ENCODE data around the gene PDZRN3.
"Not testable (repeated sequence)": the region's sequence is repeated elsewhere in the genome, so short reads cannot be mapped to it uniquely, and the experiment has no call there.

The PDZRN3 gene

GRCh38 chr3:73592154-73593144 lies 32.3 kb downstream of the PDZRN3 start:
- in situ Hi-C loops (cut with MboI; ENCODE audit: low sequenced_read_pairs): no loop called here

GRCh38 chr3:73591286-73591800 lies 33.4 kb downstream of the PDZRN3 start:
- in situ Hi-C loops (cut with MboI; ENCODE audit: low sequenced_read_pairs): no loop called here

DNA sequence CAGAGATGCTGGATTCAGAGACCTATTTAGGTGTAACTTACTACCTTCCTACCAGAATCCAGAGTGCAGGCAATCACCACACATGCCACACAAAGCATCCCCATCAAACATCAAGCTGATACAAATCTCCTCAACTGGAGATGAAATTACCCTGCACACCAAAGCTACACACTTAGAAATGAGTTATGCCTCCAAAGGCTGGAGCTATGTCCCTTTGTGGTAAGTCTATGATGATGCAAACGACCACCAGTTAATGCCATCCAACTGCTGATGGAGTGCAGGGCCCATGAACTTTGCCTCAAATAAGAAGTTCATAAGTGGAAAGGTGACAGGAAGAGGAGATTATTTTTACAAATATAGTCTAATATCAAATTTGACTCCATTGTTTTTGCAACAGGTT lies 38.1 kb downstream of the PDZRN3 start:
- in situ Hi-C loops (cut with MboI; ENCODE audit: low sequenced_read_pairs): no loop called here

GRCh38 chr3:73586190-73586589 lies 38.6 kb downstream of the PDZRN3 start:
- in situ Hi-C loops (cut with MboI; ENCODE audit: low sequenced_read_pairs): no loop called here

DNA sequence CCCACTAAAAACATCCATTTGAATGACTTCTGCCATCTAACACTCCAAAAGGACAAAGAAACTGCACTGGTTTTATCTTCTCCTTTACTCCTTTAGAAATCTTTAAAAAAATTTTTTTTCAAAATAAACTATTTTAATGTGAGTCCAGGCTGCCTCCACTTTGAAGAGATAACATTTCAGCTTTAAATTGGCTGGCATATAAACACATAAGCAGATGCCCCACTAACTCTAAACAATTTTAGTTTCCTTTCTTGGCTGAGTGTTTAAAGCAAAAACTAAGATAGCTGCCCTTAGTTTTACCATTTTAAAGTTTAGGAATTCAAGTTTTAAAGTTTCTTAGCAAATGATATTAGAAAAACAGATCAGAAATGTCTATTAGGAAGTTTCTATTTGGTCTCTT lies 39.9 kb downstream of the PDZRN3 start:
- in situ Hi-C loops (cut with MboI; ENCODE audit: low sequenced_read_pairs): no loop called here

DNA sequence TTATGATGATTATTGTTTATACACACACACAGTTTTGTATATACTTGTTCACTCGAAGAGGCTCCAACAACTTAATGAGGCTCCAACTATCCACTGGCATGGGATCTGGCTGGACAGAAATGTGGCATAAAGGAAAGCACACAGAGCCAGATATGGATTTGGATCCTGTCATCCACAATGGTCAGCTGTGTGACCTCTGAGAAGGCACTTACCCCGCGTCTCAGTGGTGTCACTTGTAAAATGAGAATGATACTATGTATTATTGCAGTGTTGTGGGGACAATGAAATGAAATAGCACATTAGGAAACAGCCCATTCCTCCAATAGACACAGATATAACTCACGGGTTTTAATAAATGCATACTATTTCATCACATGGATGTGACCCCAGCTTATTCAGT lies 42.2 kb downstream of the PDZRN3 start:
- in situ Hi-C loops (cut with MboI; ENCODE audit: low sequenced_read_pairs): no loop called here

DNA sequence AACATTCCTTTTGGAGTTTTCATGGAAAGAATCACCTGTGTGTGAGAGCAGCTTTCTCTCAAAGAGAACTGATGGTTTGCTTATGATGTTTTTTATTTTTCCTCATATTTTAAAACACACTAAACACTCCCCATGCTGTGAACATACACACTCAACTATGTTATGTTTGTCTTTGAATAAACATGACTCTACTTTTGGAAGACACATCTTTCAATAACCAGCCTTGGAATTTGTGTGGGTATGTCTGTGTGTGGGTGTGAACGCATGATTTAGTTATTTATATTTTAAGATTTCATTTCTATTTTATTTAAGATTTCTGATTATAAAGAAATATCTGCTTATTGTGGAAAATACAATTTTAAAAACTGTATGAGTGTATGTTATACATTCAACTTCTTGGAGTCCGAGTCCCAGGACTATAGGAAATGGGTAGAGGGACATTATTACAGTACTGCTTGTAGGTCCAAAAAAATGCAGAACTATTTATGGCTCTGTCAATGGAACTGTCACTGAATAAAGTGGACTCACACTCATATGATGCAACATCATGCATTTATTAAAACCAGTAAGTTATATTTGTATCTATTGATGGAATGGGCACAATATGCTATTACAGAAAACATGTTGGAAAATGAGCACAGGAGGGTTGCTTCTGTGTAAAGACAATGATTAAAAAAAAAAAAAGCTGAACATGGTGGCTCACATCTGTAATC lies 43.5 kb downstream of the PDZRN3 start:
- in situ Hi-C loops (cut with MboI; ENCODE audit: low sequenced_read_pairs): no loop called here

DNA sequence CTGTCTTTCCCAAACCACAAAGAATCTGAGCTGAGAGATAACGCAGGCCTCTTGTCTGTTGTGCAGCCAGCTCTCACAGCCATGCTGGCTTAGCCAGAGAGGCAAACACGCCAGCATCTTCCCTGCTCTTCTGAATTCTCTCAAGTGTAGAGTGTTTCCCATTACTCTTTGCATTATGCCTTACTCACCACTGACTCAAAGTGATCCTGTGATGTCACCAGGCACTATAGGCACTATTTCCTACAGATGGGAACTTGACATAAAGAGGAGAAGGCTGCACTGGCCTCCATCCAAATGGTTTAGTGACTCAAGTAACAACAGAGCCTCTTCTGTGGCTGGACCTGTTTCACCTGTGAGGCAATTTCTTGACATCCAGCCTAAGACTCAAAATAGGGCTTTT lies 44.4 kb downstream of the PDZRN3 start:
- in situ Hi-C loops (cut with MboI; ENCODE audit: low sequenced_read_pairs): no loop called here

DNA sequence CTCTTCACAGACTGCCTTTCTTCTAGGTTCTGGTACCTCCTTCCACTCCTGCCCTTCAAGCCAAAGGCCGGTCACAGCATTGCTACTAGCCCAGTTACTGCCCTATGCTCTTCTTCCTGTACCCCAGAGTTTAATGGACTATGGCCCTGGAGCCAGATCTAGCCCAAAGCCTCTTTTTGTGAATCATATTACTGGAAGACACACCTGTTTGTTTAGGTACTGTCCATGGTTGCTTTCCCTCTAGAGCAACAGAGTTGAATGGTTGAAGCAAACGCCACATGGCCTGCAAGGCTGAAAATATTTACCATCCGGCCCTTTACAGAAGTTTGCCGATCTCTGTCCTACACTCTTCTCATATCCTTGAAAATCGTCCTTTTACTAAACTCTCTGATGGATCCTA lies 47.0 kb downstream of the PDZRN3 start:
- in situ Hi-C loops (cut with MboI; ENCODE audit: low sequenced_read_pairs): no loop called here

DNA sequence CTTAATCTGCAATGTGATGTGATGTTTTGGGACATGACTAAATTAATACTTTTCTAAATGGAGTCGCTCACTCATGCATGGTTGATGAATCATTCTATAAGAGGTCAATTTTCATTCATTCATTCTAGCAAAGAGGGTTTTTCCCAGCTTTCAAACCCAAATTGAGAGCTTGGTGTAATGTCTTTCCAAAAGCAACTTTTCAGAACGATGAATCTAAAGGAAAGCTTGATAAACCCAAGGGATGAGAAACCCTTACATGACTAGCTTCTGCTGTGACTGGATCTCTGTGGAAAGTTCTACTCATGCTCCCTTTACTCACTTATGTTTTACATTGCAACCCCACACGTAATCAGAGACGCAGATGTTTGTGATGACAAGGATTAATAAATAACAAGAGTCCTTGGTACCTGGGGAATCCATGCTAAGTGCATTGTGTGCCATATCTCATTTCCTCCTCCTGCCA lies 47.7 kb downstream of the PDZRN3 start:
- in situ Hi-C loops (cut with MboI; ENCODE audit: low sequenced_read_pairs): no loop called here

GRCh38 chr3:73575953-73576352 lies 48.8 kb downstream of the PDZRN3 start:
- in situ Hi-C loops (cut with MboI; ENCODE audit: low sequenced_read_pairs): no loop called here

DNA sequence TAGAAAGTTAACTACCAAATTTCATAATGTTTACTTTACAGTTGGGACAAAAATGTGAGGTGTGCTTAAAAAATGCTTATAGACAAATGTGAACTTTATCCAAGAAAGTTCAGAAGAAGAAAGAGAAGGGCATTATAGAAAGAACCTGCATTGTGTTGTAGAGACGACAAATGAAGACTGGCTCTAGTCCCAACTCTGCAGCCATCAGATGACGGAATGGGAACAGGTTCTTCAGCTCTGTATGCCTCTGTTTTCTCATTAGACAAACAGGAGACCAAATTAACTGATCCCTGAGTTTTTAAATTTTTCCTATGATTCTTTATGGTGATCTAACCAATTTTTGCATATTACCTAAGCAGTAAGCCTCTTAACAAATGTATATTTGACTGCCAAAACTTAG lies 49.2 kb downstream of the PDZRN3 start:
- in situ Hi-C loops (cut with MboI; ENCODE audit: low sequenced_read_pairs): no loop called here

DNA sequence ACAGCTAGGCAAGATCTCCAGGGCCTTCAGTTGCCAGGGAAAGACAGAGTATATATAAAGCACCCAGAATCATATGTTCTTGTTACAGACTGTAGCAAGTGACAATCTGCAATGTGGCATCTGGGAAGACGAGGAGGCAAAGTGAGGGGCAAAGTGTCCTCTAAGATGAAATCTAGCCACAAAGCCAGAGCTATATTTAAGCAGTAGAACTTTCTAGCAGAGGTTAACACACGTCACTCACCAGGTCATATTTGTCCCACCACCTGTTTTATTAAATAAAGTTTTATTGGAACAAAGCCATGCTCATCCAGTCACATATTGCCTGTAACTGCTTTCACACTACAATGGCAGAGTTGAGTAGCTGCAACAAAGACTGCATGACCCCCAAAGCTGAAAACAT lies 51.5 kb downstream of the PDZRN3 start:
- in situ Hi-C loops (cut with MboI; ENCODE audit: low sequenced_read_pairs): no loop called here

- in situ Hi-C loops (cut with MboI; ENCODE audit: low sequenced_read_pairs): no loop called here
Observed at GRCh38 chr3:73572368-73572767, 52.4 kb downstream of the PDZRN3 start.

DNA sequence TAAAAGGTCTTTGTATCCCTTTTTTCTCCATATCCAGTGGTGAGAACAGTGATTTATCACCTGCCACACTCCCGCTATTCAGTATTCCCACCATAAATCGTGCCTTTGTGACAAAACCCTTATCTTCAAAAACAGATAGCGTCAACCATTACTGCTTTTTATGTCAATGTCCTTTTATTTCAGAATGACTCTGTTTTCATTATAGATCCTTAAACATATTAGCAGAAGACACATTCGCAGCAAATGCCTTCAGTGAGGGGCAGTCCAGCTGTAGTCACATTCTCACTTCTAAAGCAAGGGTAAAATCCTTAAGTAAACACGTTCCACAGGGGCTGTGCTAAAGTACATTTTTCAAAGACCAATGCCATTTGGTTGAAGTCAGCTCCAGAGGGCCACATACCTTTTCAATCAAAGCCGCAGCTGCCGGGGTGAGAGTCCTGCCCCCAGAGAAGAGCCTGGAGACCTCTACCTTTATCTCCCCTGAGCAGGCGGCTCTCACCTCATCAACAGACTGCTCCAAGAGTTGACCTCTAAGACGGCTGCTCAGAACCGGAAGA lies 53.4 kb downstream of the PDZRN3 start:
- in situ Hi-C loops (cut with MboI; ENCODE audit: low sequenced_read_pairs): no loop called here

DNA sequence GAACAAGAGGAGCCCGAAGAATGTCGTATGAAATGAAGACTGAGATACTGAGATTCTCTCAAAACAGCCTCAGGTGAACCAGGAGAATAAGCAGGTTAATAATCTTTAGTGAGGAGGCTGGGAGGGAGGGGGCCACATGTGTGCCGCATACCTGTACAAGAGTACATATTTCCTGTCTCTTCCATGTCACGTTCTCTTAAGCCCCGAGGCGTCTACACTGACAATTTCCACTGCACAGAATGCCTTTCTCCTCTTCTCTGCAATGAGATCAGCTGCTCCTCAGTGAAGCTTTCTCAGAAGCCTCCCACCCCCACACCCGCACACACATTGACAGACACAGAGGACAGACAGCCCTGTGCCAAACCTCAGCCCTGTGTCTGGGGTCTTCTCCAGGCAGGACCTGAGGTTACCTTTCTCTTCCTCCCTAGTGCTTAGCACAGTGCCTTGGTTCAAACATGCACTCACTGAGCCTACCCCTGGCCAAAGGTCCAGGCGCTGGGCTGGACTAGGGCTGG lies 55.4 kb downstream of the PDZRN3 start:
- in situ Hi-C loops (cut with MboI; ENCODE audit: low sequenced_read_pairs): no loop called here

DNA sequence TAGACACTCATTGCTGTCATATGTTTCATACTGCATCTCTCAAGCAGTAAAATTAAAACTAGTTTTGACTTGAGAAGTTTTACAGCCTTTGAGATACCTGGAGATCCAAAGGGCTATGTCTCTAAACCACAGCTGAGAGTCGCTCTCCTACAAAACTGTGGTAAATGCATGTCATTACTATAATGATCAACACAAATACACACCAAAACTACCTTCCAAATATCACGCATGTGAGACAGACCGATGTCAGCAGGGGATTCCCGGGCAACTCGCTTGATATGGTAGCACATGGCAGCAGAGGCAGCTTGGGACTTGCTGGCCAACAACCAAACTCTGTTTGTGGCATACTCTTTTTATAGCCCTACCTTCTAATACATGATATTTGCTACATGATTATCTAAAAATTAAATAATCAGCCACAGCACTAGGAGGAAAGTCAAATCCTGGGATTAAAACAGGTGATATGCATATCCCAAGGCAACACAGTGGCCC lies 56.3 kb downstream of the PDZRN3 start:
- in situ Hi-C loops (cut with MboI; ENCODE audit: low sequenced_read_pairs): no loop called here

- in situ Hi-C loops (cut with MboI; ENCODE audit: low sequenced_read_pairs): not testable (repeated sequence)
Observed at GRCh38 chr3:73565374-73565773, 59.4 kb downstream of the PDZRN3 start.

- in situ Hi-C loops (cut with MboI; ENCODE audit: low sequenced_read_pairs): no loop called here
Observed at GRCh38 chr3:73563896-73564582, 60.7 kb downstream of the PDZRN3 start.

- in situ Hi-C loops (cut with MboI; ENCODE audit: low sequenced_read_pairs): no loop called here
Observed at GRCh38 chr3:73561494-73561893, 63.2 kb downstream of the PDZRN3 start.

Measured in HL-60/S4 (cell line).